Measurements from ENCODE around the gene AGBL3. TPM values are rescaled to one million over a fixed set of nuclear protein-coding genes. Genes with fewer than 3 reads are reported as not detected.
"Not testable (repeated sequence)": the region's sequence is repeated elsewhere in the genome, so short reads cannot be mapped to it uniquely, and the experiment has no call there.

Gene AGBL3
- total RNA-seq, 2 donors from 2014 or later = 0.67 to 1.9 TPM

DNA sequence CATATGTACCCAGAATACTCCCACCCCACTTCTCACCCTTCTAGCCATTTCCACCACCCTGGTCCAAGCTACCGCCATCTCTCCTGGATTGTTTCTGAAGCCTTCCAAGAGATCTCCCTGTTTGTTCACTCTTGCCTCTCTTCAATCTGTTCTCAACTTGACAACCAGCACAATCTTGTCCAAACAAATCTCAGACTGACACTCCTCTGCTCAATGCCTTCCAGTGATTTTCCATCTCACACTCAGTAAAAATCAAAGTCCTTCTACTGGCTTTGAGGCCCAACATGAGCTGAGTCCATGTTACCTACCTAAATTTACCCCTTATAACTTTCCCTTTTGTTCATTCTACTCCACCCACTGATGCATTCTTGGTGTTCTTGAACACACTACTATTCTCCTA is 128.3 kb downstream of the AGBL3 start:
- no peak overlapping the region for H3K4me3 ChIP-seq
- H3K27ac ChIP-seq = no peak overlapping the region
- H3K9me3 ChIP-seq = no peaks in the 10 kb centered on the region
- H3K27me3 ChIP-seq = no peaks in the 10 kb centered on the region
- TF ChIP-seq, protein P1, sequence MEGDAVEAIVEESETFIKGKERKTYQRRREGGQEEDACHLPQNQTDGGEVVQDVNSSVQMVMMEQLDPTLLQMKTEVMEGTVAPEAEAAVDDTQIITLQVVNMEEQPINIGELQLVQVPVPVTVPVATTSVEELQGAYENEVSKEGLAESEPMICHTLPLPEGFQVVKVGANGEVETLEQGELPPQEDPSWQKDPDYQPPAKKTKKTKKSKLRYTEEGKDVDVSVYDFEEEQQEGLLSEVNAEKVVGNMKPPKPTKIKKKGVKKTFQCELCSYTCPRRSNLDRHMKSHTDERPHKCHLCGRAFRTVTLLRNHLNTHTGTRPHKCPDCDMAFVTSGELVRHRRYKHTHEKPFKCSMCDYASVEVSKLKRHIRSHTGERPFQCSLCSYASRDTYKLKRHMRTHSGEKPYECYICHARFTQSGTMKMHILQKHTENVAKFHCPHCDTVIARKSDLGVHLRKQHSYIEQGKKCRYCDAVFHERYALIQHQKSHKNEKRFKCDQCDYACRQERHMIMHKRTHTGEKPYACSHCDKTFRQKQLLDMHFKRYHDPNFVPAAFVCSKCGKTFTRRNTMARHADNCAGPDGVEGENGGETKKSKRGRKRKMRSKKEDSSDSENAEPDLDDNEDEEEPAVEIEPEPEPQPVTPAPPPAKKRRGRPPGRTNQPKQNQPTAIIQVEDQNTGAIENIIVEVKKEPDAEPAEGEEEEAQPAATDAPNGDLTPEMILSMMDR (IDR thresholded peaks at IDR 0.05) = no peak
- H3K36me3 ChIP-seq = no peaks in the 10 kb centered on the region
- DNase-seq (ENCODE audit: low spot score) = no peak
- no peaks in the 10 kb centered on the region for H3K4me1 ChIP-seq

GRCh38 chr7:135117096-135117495 is 130.8 kb downstream of the AGBL3 start:
- DNase-seq (ENCODE audit: low spot score) = no peak
- H3K27me3 ChIP-seq = no peaks in the 10 kb centered on the region
- H3K9me3 ChIP-seq = peaks cover 0 to 7% of the 10 kb centered on the region in 2 donors
- H3K4me3 ChIP-seq = no peak overlapping the region
- no peaks in the 10 kb centered on the region for H3K36me3 ChIP-seq
- H3K27ac ChIP-seq = no peak overlapping the region
- no peaks in the 10 kb centered on the region for H3K4me1 ChIP-seq
- TF ChIP-seq, protein P1 (IDR thresholded peaks at IDR 0.05) = no peak

DNA sequence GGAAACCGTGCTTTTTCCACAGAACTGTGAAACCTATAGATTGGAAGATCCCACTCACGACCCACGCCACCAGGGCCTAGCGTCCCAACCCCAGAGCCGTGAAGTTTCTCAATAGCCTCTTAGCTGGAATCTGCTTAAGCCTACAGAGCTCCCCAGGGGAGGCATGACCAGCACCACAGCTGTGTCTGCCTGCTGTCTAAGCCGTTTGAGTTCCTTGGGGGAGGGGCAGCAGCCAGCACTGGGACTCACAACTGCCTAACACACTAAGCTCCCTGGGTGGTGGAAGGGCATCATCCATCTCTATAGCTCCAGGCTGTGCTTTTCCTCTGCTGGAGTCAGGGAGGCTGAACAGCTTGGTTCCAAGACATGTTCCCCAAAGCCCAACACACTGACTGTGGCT is 135.6 kb downstream of the AGBL3 start:
- Histone ChIP-seq H3K4me1 (no peaks in the 10 kb centered on the region), H3K27ac (no peak overlapping the region), H3K9me3 (peaks cover 0 to 7% of the 10 kb centered on the region in 2 donors), H3K27me3 (no peaks in the 10 kb centered on the region), H3K4me3 (no peak overlapping the region), H3K36me3 (no peaks in the 10 kb centered on the region)
- TF ChIP-seq, protein P1 (IDR thresholded peaks at IDR 0.05) = no peak
- DNase-seq (ENCODE audit: low spot score) = no peak

DNA sequence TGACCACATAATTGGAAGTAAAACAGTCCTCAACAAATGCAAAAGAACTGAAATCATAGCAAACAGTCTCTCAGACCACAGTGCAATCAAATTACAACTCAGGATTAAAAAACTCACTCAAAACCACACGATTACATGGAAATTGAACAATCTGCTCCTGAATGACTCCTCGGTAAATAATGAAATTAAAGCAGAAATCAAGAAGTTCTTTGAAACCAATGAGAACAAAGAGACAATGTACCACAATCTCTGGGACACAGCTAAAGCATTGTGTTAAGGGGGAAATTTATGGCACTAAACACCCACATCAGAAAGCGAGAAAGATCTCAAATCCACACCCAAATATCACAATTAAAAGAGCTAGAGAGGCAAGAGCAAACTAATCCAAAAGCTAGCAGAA is 138.3 kb downstream of the AGBL3 start:
- H3K4me1 ChIP-seq; H3K27ac ChIP-seq; DNase-seq (ENCODE audit: low spot score); H3K9me3 ChIP-seq; H3K36me3 ChIP-seq; H3K4me3 ChIP-seq; H3K27me3 ChIP-seq: not testable (repeated sequence)

GRCh38 chr7:135128931-135129330 is 142.6 kb downstream of the AGBL3 start:
- Histone ChIP-seq H3K4me3 (no peak overlapping the region), H3K36me3 (no peaks in the 10 kb centered on the region), H3K27ac (no peak overlapping the region), H3K4me1 (no peaks in the 10 kb centered on the region), H3K27me3 (no peaks in the 10 kb centered on the region), H3K9me3 (peaks cover 0 to 8% of the 10 kb centered on the region in 2 donors)
- no peak for DNase-seq (ENCODE audit: low spot score)
- TF ChIP-seq, protein P1 (IDR thresholded peaks at IDR 0.05) = no peak

DNA sequence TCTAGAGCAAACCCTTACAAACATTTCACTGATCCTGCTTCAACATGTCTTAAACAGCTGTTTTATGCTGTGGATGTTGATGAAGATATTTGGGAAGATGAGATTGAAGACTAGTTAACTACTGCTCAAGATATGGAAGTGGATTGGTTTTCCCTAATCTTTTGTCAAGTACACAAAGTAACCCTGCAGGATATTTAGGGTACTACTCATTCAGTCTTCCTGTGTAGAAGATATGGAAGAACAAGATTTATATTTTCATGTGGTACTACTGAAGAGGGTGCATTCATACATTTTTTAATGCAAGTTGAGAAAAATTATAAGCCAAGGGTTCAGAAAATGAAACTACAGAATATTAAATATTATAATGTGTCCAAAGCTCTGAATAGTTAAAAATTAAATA is 143.3 kb downstream of the AGBL3 start:
- H3K4me1 ChIP-seq = no peaks in the 10 kb centered on the region
- H3K27ac ChIP-seq = no peak overlapping the region
- no peak for DNase-seq (ENCODE audit: low spot score)
- H3K9me3 ChIP-seq = peaks cover 0 to 8% of the 10 kb centered on the region in 2 donors
- H3K4me3 ChIP-seq = no peak overlapping the region
- H3K27me3 ChIP-seq = no peaks in the 10 kb centered on the region
- TF ChIP-seq, protein P1 (IDR thresholded peaks at IDR 0.05) = no peak
- H3K36me3 ChIP-seq = no peaks in the 10 kb centered on the region

All from right atrium auricular region (tissue), 2 donors.